IMR-90 (cell line): Measurements from ENCODE around the gene MICAL3. TPM values are rescaled to one million over a fixed set of nuclear protein-coding genes. Genes with fewer than 3 reads are reported as not detected.

Source experiments
- ATAC-seq: fragments of 200-7000 bp; cut with Tn5 transposase; 2 replicates; pipeline ENCODE4 v1.9.1; 2020; ENCODE audit warnings: low read depth, mild to moderate bottlenecking, moderate library complexity
- BruUV-seq: library from RNA; stranded (reverse); fragments of 400-500 nt; replicated peaks from 2 replicates; lab custom pipeline; 2021; lab: Mats Ljungman, UMichigan
- CTCF ChIA-PET: fragments of 300-600 bp; formaldehyde crosslinking; extraction: SDS; loops from one replicate; lab custom pipeline; 2021; ENCODE audit warnings: antibody characterized with exemption; lab: Yijun Ruan, JAX
- POLR2A ChIA-PET: fragments of 300-600 bp; sonication (Branson Sonifier 250); formaldehyde crosslinking; loops from one replicate; lab custom pipeline; 2022; ENCODE audit warnings: antibody characterized with exemption; ENCODE audit not compliant: unreplicated experiment; lab: Charles Lee
- DNase-seq: peaks from one replicate; pipeline ENCODE4 v3.0.0; 2013
- H2AFZ ChIP-seq: replicated peaks from 2 replicates; pipeline ENCODE3; 2013; ENCODE audit warnings: low read length, mild to moderate bottlenecking; ENCODE audit not compliant: poor library complexity
- H2AK5ac ChIP-seq: 2 replicates; pipeline ENCODE4 v1.6.1; 2013; ENCODE audit warnings: low read depth, low read length, inconsistent platforms
- H2AK9ac ChIP-seq: replicated peaks from 2 replicates; pipeline ENCODE3; 2013; ENCODE audit warnings: mild to moderate bottlenecking, low read depth, low read length, moderate library complexity; ENCODE audit not compliant: poor library complexity
- H2BK120ac ChIP-seq: 2 replicates; pipeline ENCODE4 v1.6.1; 2013; ENCODE audit warnings: low read depth, low read length, inconsistent platforms
- H2BK15ac ChIP-seq: 3 replicates; pipeline ENCODE4 v1.6.1; 2013; ENCODE audit warnings: low read depth, low read length, inconsistent platforms
- H2BK20ac ChIP-seq: 2 replicates; pipeline ENCODE4 v1.6.1; 2013; ENCODE audit warnings: low read depth, mild to moderate bottlenecking, inconsistent platforms, low read length, moderate library complexity
- H2BK5ac ChIP-seq: 2 replicates; pipeline ENCODE4 v1.6.1; 2013; ENCODE audit warnings: mild to moderate bottlenecking, low read depth, low read length, inconsistent platforms; ENCODE audit not compliant: poor library complexity, severe bottlenecking
- H3K14ac ChIP-seq: replicated peaks from 2 replicates; pipeline ENCODE4 v1.6.1; 2013; ENCODE audit warnings: low read depth, low read length, inconsistent platforms
- H3K18ac ChIP-seq: 2 replicates; pipeline ENCODE4 v1.6.1; 2013; ENCODE audit warnings: low read depth, low read length, control low read depth
- H3K23ac ChIP-seq: 2 replicates; pipeline ENCODE4 v1.6.1; 2013; ENCODE audit warnings: low read depth, low read length, inconsistent platforms
- H3K27ac ChIP-seq: 2 replicates; pipeline ENCODE4 v1.5.1; 2013; ENCODE audit warnings: mild to moderate bottlenecking, control low read depth, low read length; ENCODE audit not compliant: insufficient read depth
- H3K27me3 ChIP-seq: 2 replicates; pipeline ENCODE4 v1.6.1; 2013; ENCODE audit warnings: low read length; ENCODE audit not compliant: control insufficient read depth, insufficient read depth
- H3K36me3 ChIP-seq: 2 replicates; pipeline ENCODE4 v1.6.1; 2013; ENCODE audit warnings: low read length, mixed read lengths; ENCODE audit not compliant: control insufficient read depth, insufficient read depth
- H3K4ac ChIP-seq: 2 replicates; pipeline ENCODE4 v1.6.1; 2013; ENCODE audit warnings: low read depth, low read length, inconsistent platforms
- H3K4me1 ChIP-seq: 2 replicates; pipeline ENCODE4 v1.6.1; 2013; ENCODE audit warnings: low read length, mixed read lengths; ENCODE audit not compliant: control insufficient read depth, insufficient read depth
- H3K4me2 ChIP-seq: 2 replicates; pipeline ENCODE4 v1.6.1; 2013; ENCODE audit warnings: low read depth, mild to moderate bottlenecking, control low read depth, low read length, moderate library complexity
- H3K4me3 ChIP-seq: 2 replicates; pipeline ENCODE4 v1.5.1; 2013; ENCODE audit warnings: low read depth, mild to moderate bottlenecking, control low read depth, low read length, moderate library complexity; ENCODE audit not compliant: insufficient read depth
- H3K56ac ChIP-seq: 2 replicates; pipeline ENCODE4 v1.6.1; 2013; ENCODE audit warnings: low read length, inconsistent platforms; ENCODE audit not compliant: insufficient read depth; ENCODE audit errors: extremely low read depth
- H3K79me1 ChIP-seq, 2 experiments: 2 replicates each; pipeline ENCODE4 v1.6.1; 2013; ENCODE audit warnings: low read length in 2 of 2, inconsistent platforms in 1 of 2, low read depth in 1 of 2
- H3K9ac ChIP-seq: 2 replicates; pipeline ENCODE4 v1.6.1; 2013; ENCODE audit warnings: low read depth, low read length, control low read depth
- H3K9me1 ChIP-seq: 2 replicates; pipeline ENCODE4 v1.6.1; 2013; ENCODE audit warnings: low read length, inconsistent platforms; ENCODE audit not compliant: insufficient read depth
- H3K9me3 ChIP-seq: 2 replicates; pipeline ENCODE4 v1.6.1; 2013; ENCODE audit warnings: low read length; ENCODE audit not compliant: control insufficient read depth, insufficient read depth
- H4K20me1 ChIP-seq: 2 replicates; pipeline ENCODE4 v1.6.1; 2013; ENCODE audit warnings: low read length, inconsistent platforms; ENCODE audit not compliant: insufficient read depth
- H4K5ac ChIP-seq: 2 replicates; pipeline ENCODE4 v1.6.1; 2013; ENCODE audit warnings: mild to moderate bottlenecking, low read depth, low read length, control low read depth
- H4K8ac ChIP-seq, 2 experiments: 2 replicates each; pipeline ENCODE4 v1.6.1; 2013; ENCODE audit warnings: low read depth in 2 of 2, low read length in 2 of 2, control low read depth in 1 of 2, inconsistent platforms in 1 of 2
- H4K91ac ChIP-seq: 2 replicates; pipeline ENCODE4 v1.6.1; 2013; ENCODE audit warnings: low read depth, low read length, inconsistent platforms; ENCODE audit not compliant: insufficient read depth
- BHLHE40 ChIP-seq: fragments of 150-350 bp; IDR thresholded peaks from 2 replicates; pipeline ENCODE4 v1.6.1; 2016; ENCODE audit warnings: mild to moderate bottlenecking, low read depth, low read length
- CEBPB ChIP-seq: IDR thresholded peaks from 2 replicates; pipeline ENCODE4 v1.6.1; 2012; ENCODE audit warnings: low read depth, low read length, improper control_type of control experiment
- CHD1 ChIP-seq: IDR thresholded peaks from 2 replicates; pipeline ENCODE4 v1.6.1; 2012; ENCODE audit warnings: low read depth, low read length, improper control_type of control experiment
- CTCF ChIP-seq: conservative IDR thresholded peaks from 2 replicates; pipeline ENCODE4 v1.5.1; 2012; ENCODE audit warnings: mild to moderate bottlenecking, low read depth, low read length, improper control_type of control experiment
- FOS ChIP-seq: fragments of 150-350 bp; IDR thresholded peaks from 2 replicates; pipeline ENCODE4 v1.6.1; 2016; ENCODE audit warnings: low read depth, low read length
- MAZ ChIP-seq: IDR thresholded peaks from 2 replicates; pipeline ENCODE4 v1.6.1; 2012; ENCODE audit warnings: low read depth, mild to moderate bottlenecking, low read length, improper control_type of control experiment, moderate library complexity, borderline replicate concordance
- MXI1 ChIP-seq: IDR thresholded peaks from 2 replicates; pipeline ENCODE4 v1.6.1; 2012; ENCODE audit warnings: low read depth, mild to moderate bottlenecking, low read length, moderate library complexity, borderline replicate concordance
- NFE2L2 ChIP-seq: fragments of 150-350 bp; IDR thresholded peaks from 2 replicates; pipeline ENCODE4 v1.6.1; 2016; ENCODE audit warnings: low read depth, mild to moderate bottlenecking, low read length
- POLR2A ChIP-seq: IDR thresholded peaks from 2 replicates; pipeline ENCODE4 v1.6.1; 2012; ENCODE audit warnings: mild to moderate bottlenecking, low read depth, low read length
- RAD21 ChIP-seq: IDR thresholded peaks from 2 replicates; pipeline ENCODE4 v1.6.1; 2012; ENCODE audit warnings: low read length, improper control_type of control experiment
- RCOR1 ChIP-seq: IDR thresholded peaks from 2 replicates; pipeline ENCODE4 v1.6.1; 2012; ENCODE audit warnings: mild to moderate bottlenecking, low read length, improper control_type of control experiment; ENCODE audit not compliant: insufficient replicate concordance
- RFX5 ChIP-seq: IDR thresholded peaks from 2 replicates; pipeline ENCODE4 v1.8.0; 2012; ENCODE audit warnings: low read depth, mild to moderate bottlenecking, low read length, moderate library complexity
- WGBS, 2 experiments: methylation state at CpG; one replicate each; pipeline versions ENCODE4 v1.1.5 to v1.1.7; 2013; ENCODE audit warnings: missing lambda C conversion rate in 2 of 2; ENCODE audit not compliant: insufficient read length in 1 of 2; ENCODE audit errors: extremely low coverage in 2 of 2; 5-methylcytosine and 5-hydroxymethylcytosine counted together
- dilution Hi-C: fragments of 300-500 bp; cut with HindIII; formaldehyde crosslinking; loops from one replicate; pipeline ENCODE4 v1.14.3; 2018; ENCODE audit warnings: low sequenced_read_pairs; ENCODE audit not compliant: unreplicated experiment
- in situ Hi-C: fragments of 300-500 bp; cut with MboI; formaldehyde crosslinking; loops from 3 replicates; pipeline ENCODE4 v1.14.3; 2019; ENCODE audit warnings: low sequenced_read_pairs, inconsistent platforms, mixed read lengths
- intact Hi-C: fragments of 100-400 bp; cut with micrococcal nuclease; formaldehyde crosslinking; loops from 2 replicates; pipeline ENCODE4 v1.10.0; 2022
- polyA plus RNA-seq, 3 experiments: library from polyadenylated mRNA; depleted of rRNA; stranded (reverse); fragments of >200 nt; gene quantifications; 2 replicates each; pipeline ENCODE4 v1.2.3, GENCODE V29; 2012; ENCODE audit warnings: low replicate concordance in 1 of 3
- total RNA-seq: library from RNA; depleted of rRNA; stranded (reverse); fragments of >200 nt; gene quantifications from 2 replicates; pipeline ENCODE4 v1.2.3, GENCODE V29; 2012
- TF ChIP-seq, protein P1 (sequence below): fragments of 150-350 bp; IDR thresholded peaks from 2 replicates; pipeline ENCODE4 v1.6.1; 2017; ENCODE audit warnings: mild to moderate bottlenecking, antibody characterized with exemption, low read length, low read depth

Gene MICAL3
- total and polyA plus RNA-seq, 2 of the 4 experiments (the other 2 are of a cell fraction), result 17.6 to 26.8 TPM

- TF ChIP-seq RFX5 (no peak), NFE2L2 (no peak), FOS (no peak), CHD1 (no peak), RCOR1 (no peak), MAZ (no peak), MXI1 (no peak), RAD21 (no peak), BHLHE40 (no peak), POLR2A (no peak), CTCF (no peak), CEBPB (no peak)
- TF ChIP-seq, protein P1, sequence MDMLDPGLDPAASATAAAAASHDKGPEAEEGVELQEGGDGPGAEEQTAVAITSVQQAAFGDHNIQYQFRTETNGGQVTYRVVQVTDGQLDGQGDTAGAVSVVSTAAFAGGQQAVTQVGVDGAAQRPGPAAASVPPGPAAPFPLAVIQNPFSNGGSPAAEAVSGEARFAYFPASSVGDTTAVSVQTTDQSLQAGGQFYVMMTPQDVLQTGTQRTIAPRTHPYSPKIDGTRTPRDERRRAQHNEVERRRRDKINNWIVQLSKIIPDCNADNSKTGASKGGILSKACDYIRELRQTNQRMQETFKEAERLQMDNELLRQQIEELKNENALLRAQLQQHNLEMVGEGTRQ, result no peak
- no peak overlapping the region for H2AFZ ChIP-seq
- H2BK5ac ChIP-seq, result no peak overlapping the region
- no peak overlapping the region for H2AK5ac ChIP-seq
- ATAC-seq, result no peak
- no peak overlapping the region for H3K4ac ChIP-seq
- WGBS, 2 experiments, result no CpG with 5 or more reads among the region's 6 CpGs
- BruUV-seq, result no TSS peak
- no peaks in the 10 kb centered on the region for H3K27me3 ChIP-seq
- H2BK20ac ChIP-seq, result no peak overlapping the region
- no peaks in the 10 kb centered on the region for H3K79me1 ChIP-seq
- intact Hi-C loops, result no loop called here
- H3K36me3 ChIP-seq, result peaks cover 40% of the 10 kb centered on the region
- no peaks in the 10 kb centered on the region; the same call in 1 of the 2 replicates for H4K20me1 ChIP-seq
- no peak overlapping the region for H2AK9ac ChIP-seq
- H2BK15ac ChIP-seq, result no peak overlapping the region
- no peak overlapping the region for H4K91ac ChIP-seq
- H3K4me2 ChIP-seq, result no peak overlapping the region
- H3K9ac ChIP-seq, result no peak overlapping the region
- no peak overlapping the region for H3K23ac ChIP-seq
- no peak overlapping the region for H3K14ac ChIP-seq
- H3K18ac ChIP-seq, result no peak overlapping the region
- H3K56ac ChIP-seq, result no peak overlapping the region
- H3K4me1 ChIP-seq, result no peaks in the 10 kb centered on the region
- ChIA-PET CTCF (no interaction called here), POLR2A (no interaction called here)
- no peak overlapping the region for H3K4me3 ChIP-seq
- H4K8ac ChIP-seq, result no peak overlapping the region
- DNase-seq, result no peak
- in situ Hi-C loops, result loop anchor here (25.0 kb wide), 1 partner anchor 727 kb away; the partner anchor contains the start of gene IL17RA
- H3K27ac ChIP-seq, result no peak overlapping the region
- no peak overlapping the region for H4K5ac ChIP-seq
- no peak overlapping the region for H2BK120ac ChIP-seq
- H3K9me3 ChIP-seq, result no peaks in the 10 kb centered on the region
- H3K9me1 ChIP-seq, result no peaks in the 10 kb centered on the region
- dilution Hi-C loops, result no loop called here
Observed at GRCh38 chr22:17814084-17814483, 210.3 kb downstream of the MICAL3 start.
